MM.1S (cell line): Measurements from ENCODE around the gene QPCT.
"Not testable (repeated sequence)": the region's sequence is repeated elsewhere in the genome, so short reads cannot be mapped to it uniquely, and the experiment has no call there.

Source experiments
- DNase-seq: peaks from one replicate; pipeline ENCODE4 v3.0.0-alpha.2; 2015
- H2AFZ ChIP-seq: fragments of 300-600 bp; sonication (generic); 2 replicates; pipeline ENCODE4 v1.6.0; 2016; ENCODE audit warnings: antibody characterized with exemption, low read length
- H3F3A ChIP-seq: fragments of 300-600 bp; sonication (generic); 2 replicates; pipeline ENCODE4 v1.6.1; 2016; ENCODE audit warnings: mild to moderate bottlenecking, antibody characterized with exemption, low read length, moderate library complexity, mixed read lengths; ENCODE audit not compliant: insufficient read depth
- H3K27ac ChIP-seq: fragments of 300-600 bp; sonication (generic); 2 replicates; pipeline ENCODE4 v1.5.1; 2016; ENCODE audit warnings: mild to moderate bottlenecking, low read length
- H3K27me3 ChIP-seq: fragments of 300-600 bp; sonication (generic); replicated peaks from 2 replicates; pipeline ENCODE4 v1.6.0; 2016; ENCODE audit warnings: low read length; ENCODE audit not compliant: insufficient read depth
- H3K36me3 ChIP-seq: fragments of 300-600 bp; sonication (generic); replicated peaks from 2 replicates; pipeline ENCODE4 v1.6.1; 2016; ENCODE audit warnings: mild to moderate bottlenecking, low read length, mixed read lengths; ENCODE audit not compliant: insufficient read depth
- H3K4me1 ChIP-seq: fragments of 300-600 bp; sonication (generic); 2 replicates; pipeline ENCODE4 v1.6.1; 2016; ENCODE audit warnings: low read length, mixed read lengths
- H3K4me2 ChIP-seq: fragments of 300-600 bp; sonication (generic); 2 replicates; pipeline ENCODE4 v1.6.0; 2016; ENCODE audit warnings: low read depth, low read length
- H3K4me3 ChIP-seq: fragments of 300-600 bp; sonication (generic); 2 replicates; pipeline ENCODE4 v1.5.1; 2016; ENCODE audit warnings: low read length, mixed read lengths
- H3K79me2 ChIP-seq: fragments of 300-600 bp; sonication (generic); 2 replicates; pipeline ENCODE4 v1.6.1; 2016; ENCODE audit warnings: mixed run types, low read length, mixed read lengths
- H3K9ac ChIP-seq: fragments of 300-600 bp; sonication (generic); 2 replicates; pipeline ENCODE4 v1.6.1; 2016; ENCODE audit warnings: low read length, mixed read lengths
- H3K9me2 ChIP-seq: fragments of 300-600 bp; sonication (generic); replicated peaks from 2 replicates; pipeline ENCODE4 v1.6.1; 2016; ENCODE audit warnings: mild to moderate bottlenecking, low read length, mixed read lengths; ENCODE audit not compliant: insufficient read depth
- H3K9me3 ChIP-seq: fragments of 300-600 bp; sonication (generic); replicated peaks from 2 replicates; pipeline ENCODE4 v1.6.1; 2016; ENCODE audit warnings: mild to moderate bottlenecking, low read length, mixed read lengths; ENCODE audit not compliant: insufficient read depth
- H4K20me1 ChIP-seq: fragments of 300-600 bp; sonication (generic); 2 replicates; pipeline ENCODE4 v1.6.1; 2016; ENCODE audit warnings: mild to moderate bottlenecking, low read length, moderate library complexity, mixed read lengths; ENCODE audit not compliant: insufficient read depth
- EZH2 ChIP-seq: fragments of 300-600 bp; sonication (generic); optimal IDR thresholded peaks from 2 replicates; pipeline ENCODE3; 2017; ENCODE audit warnings: low read depth, mild to moderate bottlenecking, antibody characterized with exemption, low read length, mixed read lengths
- EZH2phosphoT487 ChIP-seq: fragments of 300-600 bp; sonication (generic); IDR thresholded peaks from 2 replicates; pipeline ENCODE4 v1.6.1; 2018; ENCODE audit warnings: antibody characterized with exemption, low read length
- TF ChIP-seq, protein P1 (sequence below): fragments of 300-600 bp; sonication (generic); IDR thresholded peaks from 2 replicates; pipeline ENCODE4 v1.5.1; 2016; ENCODE audit warnings: antibody characterized with exemption, low read length, mixed read lengths

QPCT gene

DNA sequence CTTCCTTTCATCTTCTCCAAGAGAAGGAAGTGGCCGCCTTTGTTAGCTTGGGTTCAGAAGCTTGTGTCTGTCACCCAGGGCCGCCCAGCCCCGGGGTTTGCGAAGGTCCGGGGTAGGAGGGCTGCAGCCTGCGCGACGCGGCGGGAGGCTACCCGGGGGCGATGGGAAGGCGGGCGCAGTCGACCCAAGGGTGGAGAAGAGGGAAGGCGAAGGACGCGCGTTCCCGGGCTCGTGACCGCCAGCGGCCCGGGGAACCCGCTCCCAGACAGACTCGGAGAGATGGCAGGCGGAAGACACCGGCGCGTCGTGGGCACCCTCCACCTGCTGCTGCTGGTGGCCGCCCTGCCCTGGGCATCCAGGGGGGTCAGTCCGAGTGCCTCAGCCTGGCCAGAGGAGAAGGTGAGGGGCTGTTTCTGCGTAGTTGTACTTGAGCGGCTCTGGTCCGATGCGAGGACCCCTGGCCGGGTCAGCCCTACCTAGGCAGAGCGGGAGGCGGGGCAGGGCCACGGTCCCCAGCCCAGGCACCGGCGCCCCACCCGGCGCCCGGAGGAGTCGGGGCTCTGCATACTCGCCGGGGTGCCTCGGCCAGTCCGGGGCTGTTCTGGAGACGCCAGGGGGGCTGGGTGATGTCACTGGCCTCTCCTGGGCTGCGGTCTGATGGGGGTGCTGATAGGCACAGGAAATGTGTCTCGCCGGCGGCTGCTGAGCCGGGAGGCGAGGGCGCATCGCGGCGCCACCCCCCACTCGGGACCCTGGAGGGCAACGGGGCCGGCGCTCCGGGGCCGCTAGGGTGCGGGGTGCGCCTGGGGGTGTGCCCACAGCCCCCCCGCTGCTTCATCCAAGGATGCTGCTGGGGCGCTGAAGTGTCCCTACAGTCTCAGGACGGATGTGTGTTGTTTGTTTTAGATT, at the start of gene QPCT:
Gene QPCT, plus strand, starts transcription at position 178 of the 909 bp plus-strand sequence. Its CDS starts 102 bp downstream, at position 280.
- Histone ChIP-seq H3K4me2 (peak within 1 kb of the TSS; percentile 89), H3K36me3 (no peaks in the 10 kb centered on the region), H3K27ac (peak within 1 kb of the TSS; percentile 96), H3K79me2 (peaks cover 98% of the 10 kb centered on the region), H3K4me3 (peak within 1 kb of the TSS; percentile 82), H3K4me1 (peaks cover 61% of the 10 kb centered on the region), H3F3A (peaks cover 62% of the 10 kb centered on the region), H3K9ac (peak within 1 kb of the TSS; percentile 96), H3K9me3 (no peaks in the 10 kb centered on the region), H3K9me2 (no peaks in the 10 kb centered on the region), H3K27me3 (no peaks in the 10 kb centered on the region), H4K20me1 (no peaks in the 10 kb centered on the region), H2AFZ (no peak within 1 kb of the TSS)
- TF ChIP-seq EZH2 (no peak), EZH2phosphoT487 (no peak)
- TF ChIP-seq, protein P1, sequence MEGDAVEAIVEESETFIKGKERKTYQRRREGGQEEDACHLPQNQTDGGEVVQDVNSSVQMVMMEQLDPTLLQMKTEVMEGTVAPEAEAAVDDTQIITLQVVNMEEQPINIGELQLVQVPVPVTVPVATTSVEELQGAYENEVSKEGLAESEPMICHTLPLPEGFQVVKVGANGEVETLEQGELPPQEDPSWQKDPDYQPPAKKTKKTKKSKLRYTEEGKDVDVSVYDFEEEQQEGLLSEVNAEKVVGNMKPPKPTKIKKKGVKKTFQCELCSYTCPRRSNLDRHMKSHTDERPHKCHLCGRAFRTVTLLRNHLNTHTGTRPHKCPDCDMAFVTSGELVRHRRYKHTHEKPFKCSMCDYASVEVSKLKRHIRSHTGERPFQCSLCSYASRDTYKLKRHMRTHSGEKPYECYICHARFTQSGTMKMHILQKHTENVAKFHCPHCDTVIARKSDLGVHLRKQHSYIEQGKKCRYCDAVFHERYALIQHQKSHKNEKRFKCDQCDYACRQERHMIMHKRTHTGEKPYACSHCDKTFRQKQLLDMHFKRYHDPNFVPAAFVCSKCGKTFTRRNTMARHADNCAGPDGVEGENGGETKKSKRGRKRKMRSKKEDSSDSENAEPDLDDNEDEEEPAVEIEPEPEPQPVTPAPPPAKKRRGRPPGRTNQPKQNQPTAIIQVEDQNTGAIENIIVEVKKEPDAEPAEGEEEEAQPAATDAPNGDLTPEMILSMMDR = peak; percentile 17; the same call in 1 of the 2 replicates
- DNase-seq = peak; percentile 91

DNA sequence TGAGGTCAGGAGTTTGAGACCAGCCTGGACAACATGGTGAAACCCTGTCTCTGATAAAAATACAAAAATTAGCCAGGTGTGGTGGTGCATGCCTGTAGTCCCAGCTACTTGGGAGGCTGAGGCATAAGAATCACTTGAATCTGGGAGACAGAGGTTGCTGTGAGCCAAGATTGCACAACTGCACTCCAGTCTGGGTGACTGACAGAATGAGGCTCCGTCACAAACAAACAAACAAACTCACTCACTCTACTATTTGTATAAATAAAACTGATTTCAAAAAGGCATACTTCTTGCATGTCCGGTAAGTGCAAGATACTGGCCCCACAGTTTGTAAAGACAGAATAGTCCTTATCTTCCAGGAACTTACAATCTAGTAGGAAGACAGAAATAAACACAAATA, 49.6 kb upstream of the QPCT start:
- not testable (repeated sequence) for H3K9me2 ChIP-seq, DNase-seq, H3K4me3 ChIP-seq, H3K27me3 ChIP-seq, H2AFZ ChIP-seq, H3K4me2 ChIP-seq, H3K9ac ChIP-seq, H3K9me3 ChIP-seq, H3K27ac ChIP-seq
- H3F3A ChIP-seq = peaks cover 49% of the 10 kb centered on the region
- peaks cover 19% of the 10 kb centered on the region; the same call in 1 of the 2 replicates for H3K36me3 ChIP-seq
- peaks cover 100% of the 10 kb centered on the region for H3K79me2 ChIP-seq
- peaks cover 86% of the 10 kb centered on the region for H4K20me1 ChIP-seq
- peaks cover 42% of the 10 kb centered on the region for H3K4me1 ChIP-seq

DNA sequence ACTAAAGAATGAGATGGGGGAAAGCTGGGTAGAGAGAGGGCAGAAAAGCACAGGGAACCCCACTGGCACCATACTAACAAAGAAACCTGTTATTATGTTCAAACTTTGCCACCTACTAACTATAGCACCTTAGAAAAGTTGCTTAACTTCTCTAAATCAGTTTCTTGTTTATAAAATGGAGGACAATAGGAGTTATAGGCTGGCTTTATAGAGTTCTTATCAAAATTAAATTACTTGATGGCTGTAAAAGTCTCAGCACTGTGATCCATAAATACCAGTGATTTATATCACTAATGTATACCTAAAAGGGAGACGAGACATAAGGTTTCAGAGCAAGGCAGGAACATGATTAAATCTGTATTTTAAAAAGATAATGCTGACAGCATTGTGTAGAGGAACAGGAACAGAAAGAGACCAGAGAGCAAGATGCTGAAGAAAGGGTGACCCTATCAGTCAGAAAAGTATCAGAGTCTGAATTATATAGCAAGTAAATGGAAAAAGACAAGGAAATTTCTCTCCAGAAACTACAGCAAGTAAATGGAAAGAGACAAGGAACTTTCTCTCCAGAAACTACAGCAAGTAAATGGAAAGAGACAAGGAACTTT, 48.9 kb upstream of the QPCT start:
- no peaks in the 10 kb centered on the region for H3K9me2 ChIP-seq
- H2AFZ ChIP-seq = no peak overlapping the region
- H3K36me3 ChIP-seq = peaks cover 19% of the 10 kb centered on the region; the same call in 1 of the 2 replicates
- H3K4me3 ChIP-seq = no peak overlapping the region
- TF ChIP-seq, protein P1 = no peak
- TF ChIP-seq EZH2phosphoT487 (no peak), EZH2 (no peak)
- no peaks in the 10 kb centered on the region for H3K27me3 ChIP-seq
- no peak overlapping the region for H3K27ac ChIP-seq
- no peak for DNase-seq
- H3K4me1 ChIP-seq = peaks cover 45% of the 10 kb centered on the region
- H3K79me2 ChIP-seq = peaks cover 100% of the 10 kb centered on the region
- H3K9ac ChIP-seq = no peak overlapping the region
- no peaks in the 10 kb centered on the region for H3K9me3 ChIP-seq
- H3F3A ChIP-seq = peaks cover 47% of the 10 kb centered on the region
- 0 out of 2 replicates have a peak overlapping the region, but pooled peaks have one; percentile 11 for H3K4me2 ChIP-seq
- peaks cover 93% of the 10 kb centered on the region for H4K20me1 ChIP-seq
